Keratinocyte (primary cell): ENCODE results near the gene APOBEC3C. TPM values are rescaled to one million over a fixed set of nuclear protein-coding genes. Genes with fewer than 3 reads are reported as not detected.

Experiments
- DNase-seq: peaks from one replicate; pipeline ENCODE4 v3.0.0-alpha.2; 2011; ENCODE audit warnings: low read depth, missing footprints, low spot score
- FAIRE-seq: peaks from 2 replicates; lab custom pipeline; 2011; peaks lifted over from hg19 to GRCh38; lab: Jason Lieb, UNC
- H2AFZ ChIP-seq: 2 replicates; pipeline ENCODE4 v1.6.0; 2012; ENCODE audit warnings: low read length, control low read depth, inconsistent platforms; ENCODE audit not compliant: control insufficient read depth
- H3K27ac ChIP-seq: 2 replicates; pipeline ENCODE4 v1.5.1; 2011; ENCODE audit warnings: low read length; ENCODE audit not compliant: control insufficient read depth, insufficient read depth
- H3K27me3 ChIP-seq: 3 replicates; pipeline ENCODE4 v1.6.0; 2011; ENCODE audit warnings: low read length; ENCODE audit not compliant: control insufficient read depth, insufficient read depth; ENCODE audit errors: extremely low read depth
- H3K36me3 ChIP-seq, 2 experiments: 2 replicates in 1 of 2; 3 replicates in 1 of 2; pipeline ENCODE4 v1.5.1; 2011; ENCODE audit warnings: low read length in 2 of 2, mild to moderate bottlenecking in 1 of 2; ENCODE audit not compliant: control insufficient read depth in 2 of 2, insufficient read depth in 2 of 2; ENCODE audit errors: extremely low read depth in 1 of 2
- H3K4me1 ChIP-seq: 3 replicates; pipeline ENCODE4 v1.5.1; 2011; ENCODE audit warnings: low read length; ENCODE audit not compliant: control insufficient read depth, insufficient read depth; ENCODE audit errors: extremely low read depth
- H3K4me2 ChIP-seq: 3 replicates; pipeline ENCODE4 v1.6.0; 2011; ENCODE audit warnings: low read depth, low read length; ENCODE audit not compliant: control insufficient read depth, insufficient read depth; ENCODE audit errors: extremely low read depth
- H3K4me3 ChIP-seq, 3 experiments: fragments of 200-600 bp in 1 of 3; sonication (generic) in 1 of 3; 2 replicates in 2 of 3; 3 replicates in 1 of 3; pipeline ENCODE4 v1.5.1; 2011 to 2016; ENCODE audit warnings: low read length in 3 of 3, mild to moderate bottlenecking in 3 of 3, control low read depth in 2 of 3, inconsistent platforms in 1 of 3, low read depth in 1 of 3, mixed read lengths in 1 of 3, mixed run types in 1 of 3, moderate library complexity in 1 of 3; ENCODE audit not compliant: control insufficient read depth in 2 of 3, insufficient read depth in 2 of 3; ENCODE audit errors: extremely low read depth in 1 of 3
- H3K79me2 ChIP-seq: 2 replicates; pipeline ENCODE4 v1.6.0; 2012; ENCODE audit warnings: low read length; ENCODE audit not compliant: control insufficient read depth, insufficient read depth
- H3K9ac ChIP-seq: 3 replicates; pipeline ENCODE4 v1.6.0; 2011; ENCODE audit warnings: low read length; ENCODE audit not compliant: control insufficient read depth, insufficient read depth; ENCODE audit errors: extremely low read depth
- H3K9me1 ChIP-seq: 3 replicates; pipeline ENCODE4 v1.6.0; 2011; ENCODE audit warnings: low read length; ENCODE audit not compliant: control insufficient read depth, insufficient read depth; ENCODE audit errors: extremely low read depth
- H3K9me3 ChIP-seq: 2 replicates; pipeline ENCODE4 v1.5.1; 2012; ENCODE audit warnings: low read depth, low read length; ENCODE audit not compliant: control insufficient read depth
- H4K20me1 ChIP-seq: 3 replicates; pipeline ENCODE4 v1.6.0; 2011; ENCODE audit warnings: low read length; ENCODE audit not compliant: control insufficient read depth, insufficient read depth; ENCODE audit errors: extremely low read depth
- CTCF ChIP-seq, 3 experiments: IDR thresholded peaks in 1 of 3; conservative IDR thresholded peaks in 1 of 3; optimal IDR thresholded peaks in 1 of 3; 2 replicates in 2 of 3; 3 replicates in 1 of 3; pipeline versions ENCODE3 to v1.5.1; 2011; ENCODE audit warnings: low read length in 3 of 3, mild to moderate bottlenecking in 3 of 3, moderate library complexity in 2 of 3, control low read depth in 1 of 3, inconsistent platforms in 1 of 3; ENCODE audit not compliant: insufficient read depth in 2 of 3; ENCODE audit errors: extremely low read depth in 1 of 3
- EZH2 ChIP-seq: IDR thresholded peaks from one replicate; pipeline ENCODE4 v1.6.1; 2012; ENCODE audit warnings: inconsistent platforms, mild to moderate bottlenecking, low read length, moderate library complexity
- dilution Hi-C: fragments of 300-500 bp; cut with MboI; formaldehyde crosslinking; loops from one replicate; pipeline ENCODE4 v1.7.0; 2020; ENCODE audit warnings: low sequenced_read_pairs; ENCODE audit not compliant: extremely low pct_ligation_motif_present
- polyA plus RNA-seq, 5 experiments: library from polyadenylated mRNA; depleted of rRNA in 3 of 5; stranded (reverse) in 3 of 5; stranded (forward) in 1 of 5; unstranded in 1 of 5; fragments of >200 nt; gene quantifications; 1 replicate in 1 of 5; 2 replicates in 3 of 5; 3 replicates in 1 of 5; pipeline versions ENCODE4 v1.2.1 to v1.2.3, GENCODE V29; 2011 to 2012; ENCODE audit warnings: missing spikeins in 2 of 5, low read depth in 1 of 5, low replicate concordance in 1 of 5

Gene APOBEC3C
- polyA plus RNA-seq, 1 donor (not counting 4 experiments of a cell fraction or from before 2014, with no cell fraction given) = 34.7 TPM

GRCh38 chr22:38967451-38968450 is 46.3 kb upstream of the APOBEC3C start:
- FAIRE-seq (no peak), DNase-seq (no peak)
- no peak overlapping the region for H2AFZ ChIP-seq
- H3K4me2 ChIP-seq = no peak overlapping the region
- H3K4me1 ChIP-seq = no peaks in the 10 kb centered on the region
- no peak overlapping the region for H3K27ac ChIP-seq
- no peaks in the 10 kb centered on the region for H3K9me1 ChIP-seq
- no peaks in the 10 kb centered on the region for H4K20me1 ChIP-seq
- no peaks in the 10 kb centered on the region for H3K9me3 ChIP-seq
- TF ChIP-seq CTCF (optimal IDR thresholded peaks at IDR 0.05 in 1 of 3, IDR thresholded peaks at IDR 0.05 in 1 of 3, conservative IDR thresholded peaks at IDR 0.05 in 1 of 3; ENCODE audit: extremely low read depth in 1 of 3, insufficient read depth in 2 of 3, low read length in 3 of 3) = no peak
- TF ChIP-seq EZH2 = no peak
- H3K27me3 ChIP-seq = peaks cover 22% of the 10 kb centered on the region
- no peak overlapping the region for H3K4me3 ChIP-seq
- no peak overlapping the region for H3K9ac ChIP-seq
- H3K79me2 ChIP-seq = no peaks in the 10 kb centered on the region
- dilution Hi-C loops = no loop called here
- H3K36me3 ChIP-seq = no peaks in the 10 kb centered on the region

GRCh38 chr22:38968801-38969200 is 45.3 kb upstream of the APOBEC3C start:
- no peaks in the 10 kb centered on the region for H3K79me2 ChIP-seq
- no peak overlapping the region for H3K4me3 ChIP-seq
- H3K9me3 ChIP-seq = no peaks in the 10 kb centered on the region
- TF ChIP-seq CTCF (optimal IDR thresholded peaks at IDR 0.05 in 1 of 3, IDR thresholded peaks at IDR 0.05 in 1 of 3, conservative IDR thresholded peaks at IDR 0.05 in 1 of 3; ENCODE audit: extremely low read depth in 1 of 3, insufficient read depth in 2 of 3, low read length in 3 of 3) (no peak), EZH2 (no peak)
- H2AFZ ChIP-seq = no peak overlapping the region
- H3K4me2 ChIP-seq = no peak overlapping the region
- H3K36me3 ChIP-seq = no peaks in the 10 kb centered on the region
- no peaks in the 10 kb centered on the region for H3K9me1 ChIP-seq
- H3K9ac ChIP-seq = no peak overlapping the region
- H3K27me3 ChIP-seq = peaks cover 22% of the 10 kb centered on the region
- FAIRE-seq = no peak
- H4K20me1 ChIP-seq = no peaks in the 10 kb centered on the region
- H3K4me1 ChIP-seq = no peaks in the 10 kb centered on the region
- dilution Hi-C loops = no loop called here
- H3K27ac ChIP-seq = no peak overlapping the region
- no peak for DNase-seq
